ENCODE data around the gene PPP1R10. TPM values are rescaled to one million over a fixed set of nuclear protein-coding genes. Genes with fewer than 3 reads are reported as not detected.

The PPP1R10 gene
- total RNA-seq, 1 donor from 2014 or later, result 38.6 TPM

- no peak for TF ChIP-seq EZH2 (IDR thresholded peaks at IDR 0.05)
- no peak for TF ChIP-seq CTCF (IDR thresholded peaks at IDR 0.05)
- TF ChIP-seq EZH2phosphoT487 (IDR thresholded peaks at IDR 0.05), result no peak
- Mint-ChIP-seq H3K4me1 (peaks cover 16% of the 10 kb centered on the region), H3K27me3 (ENCODE audit: insufficient read depth, low read depth) (peaks cover 5% of the 10 kb centered on the region), H3K27ac (no peak within 1 kb of the TSS), H3K9me3 (no peaks in the 10 kb centered on the region), H3K36me3 (peaks cover 24% of the 10 kb centered on the region), H3K4me3 (peak within 1 kb of the TSS; percentile 92)
- Histone ChIP-seq H3K9ac (peak within 1 kb of the TSS; percentile 22), H3K36me3 (no peaks in the 10 kb centered on the region), H3F3A (ENCODE audit: low read depth) (peaks cover 15% of the 10 kb centered on the region), H3K27me3 (no peaks in the 10 kb centered on the region), H3K79me2 (ENCODE audit: low read depth) (peaks cover 30% of the 10 kb centered on the region), H3K4me2 (peak within 1 kb of the TSS; percentile 78), H4K20me1 (ENCODE audit: low read depth) (peaks cover 13% of the 10 kb centered on the region), H3K27ac (no peak within 1 kb of the TSS), H3K4me1 (peaks cover 10% of the 10 kb centered on the region), H3K9me3 (ENCODE audit: low read depth) (no peaks in the 10 kb centered on the region), H3K4me3 (peak within 1 kb of the TSS; percentile 75), H2AFZ (replicated peaks) (peak within 1 kb of the TSS; percentile 78)
- DNase-seq (ENCODE audit: low spot score), result peak; percentile 97
Observed at GRCh38 chr6:30646450-30647241, 29.6 kb upstream of the PPP1R10 start, which contains the start of gene C6orf136. TSS of gene C6orf136 (plus strand) at chr6:30647133. CDS start at chr6:30647232, 99 bp downstream.

GRCh38 chr6:30645989-30646388 is 28.9 kb upstream of the PPP1R10 start:
- Histone ChIP-seq H3K4me1 (peaks cover 10% of the 10 kb centered on the region), H3K79me2 (ENCODE audit: low read depth) (peaks cover 30% of the 10 kb centered on the region), H2AFZ (replicated peaks) (no peak overlapping the region), H4K20me1 (ENCODE audit: low read depth) (peaks cover 17% of the 10 kb centered on the region), H3K9me3 (ENCODE audit: low read depth) (no peaks in the 10 kb centered on the region), H3K27me3 (no peaks in the 10 kb centered on the region), H3K9ac (peak overlapping the region; percentile 21), H3K36me3 (no peaks in the 10 kb centered on the region), H3F3A (ENCODE audit: low read depth) (peaks cover 15% of the 10 kb centered on the region), H3K4me2 (peak overlapping the region; percentile 78), H3K4me3 (peak overlapping the region; percentile 75), H3K27ac (no peak overlapping the region)
- DNase-seq (ENCODE audit: low spot score), result no peak
- H3K4me3 Mint-ChIP-seq, result peak overlapping the region; percentile 92
- peaks cover 16% of the 10 kb centered on the region for H3K4me1 Mint-ChIP-seq
- H3K27ac Mint-ChIP-seq, result no peak overlapping the region
- TF ChIP-seq EZH2 (IDR thresholded peaks at IDR 0.05) (no peak), CTCF (IDR thresholded peaks at IDR 0.05) (no peak), EZH2phosphoT487 (IDR thresholded peaks at IDR 0.05) (no peak)
- no peaks in the 10 kb centered on the region for H3K9me3 Mint-ChIP-seq
- peaks cover 23% of the 10 kb centered on the region for H3K36me3 Mint-ChIP-seq
- H3K27me3 Mint-ChIP-seq (ENCODE audit: insufficient read depth, low read depth), result peaks cover 5% of the 10 kb centered on the region

GRCh38 chr6:30644769-30645168 is 27.7 kb upstream of the PPP1R10 start:
- Histone ChIP-seq H3K9me3 (ENCODE audit: low read depth) (no peaks in the 10 kb centered on the region), H3K36me3 (no peaks in the 10 kb centered on the region), H3K27ac (no peak overlapping the region), H3K79me2 (ENCODE audit: low read depth) (peaks cover 30% of the 10 kb centered on the region), H4K20me1 (ENCODE audit: low read depth) (peaks cover 20% of the 10 kb centered on the region), H3K27me3 (no peaks in the 10 kb centered on the region), H3F3A (ENCODE audit: low read depth) (peaks cover 15% of the 10 kb centered on the region), H2AFZ (replicated peaks) (no peak overlapping the region), H3K4me1 (peaks cover 10% of the 10 kb centered on the region), H3K4me3 (no peak overlapping the region), H3K9ac (no peak overlapping the region), H3K4me2 (no peak overlapping the region)
- no peak for DNase-seq (ENCODE audit: low spot score)
- Mint-ChIP-seq H3K4me3 (no peak overlapping the region), H3K9me3 (no peaks in the 10 kb centered on the region), H3K36me3 (peaks cover 25% of the 10 kb centered on the region), H3K27ac (no peak overlapping the region), H3K4me1 (peaks cover 16% of the 10 kb centered on the region), H3K27me3 (ENCODE audit: insufficient read depth, low read depth) (peaks cover 2% of the 10 kb centered on the region)
- TF ChIP-seq EZH2 (IDR thresholded peaks at IDR 0.05) (no peak), CTCF (IDR thresholded peaks at IDR 0.05) (no peak), EZH2phosphoT487 (IDR thresholded peaks at IDR 0.05) (no peak)
